GM12878 (cell line): ENCODE measurements around the gene TRPC6. TPM values are rescaled to one million over a fixed set of nuclear protein-coding genes. Genes with fewer than 3 reads are reported as not detected.

Source experiments
- ATAC-seq: fragments of 200-7000 bp; cut with Tn5 transposase; 3 replicates; pipeline ENCODE4 v1.9.1; 2020; ENCODE audit warnings: mild to moderate bottlenecking, moderate library complexity
- Bru-seq: library from RNA; stranded (reverse); fragments of 400-500 nt; gene quantifications from one replicate; lab custom pipeline; 2021; lab: Mats Ljungman, UMichigan
- BruChase-seq, 2 experiments: library from RNA; stranded (reverse); fragments of 400-500 nt; gene quantifications; one replicate each; lab custom pipeline; 2021; lab: Mats Ljungman, UMichigan
- BruUV-seq: library from RNA; stranded (reverse); fragments of 400-500 nt; replicated peaks from 2 replicates; lab custom pipeline; 2021; lab: Mats Ljungman, UMichigan
- CTCF ChIA-PET: fragments of 300-600 bp; sonication (Branson Sonifier 250); formaldehyde crosslinking; extraction: SDS; loops from one replicate; lab custom pipeline; 2021; ENCODE audit warnings: inconsistent platforms; lab: Yijun Ruan, JAX
- POLR2A ChIA-PET: fragments of 350-600 bp; formaldehyde crosslinking; extraction: SDS; loops from one replicate; lab custom pipeline; 2021; ENCODE audit warnings: inconsistent platforms; lab: Charles Lee
- RAD21 ChIA-PET: fragments of 300-600 bp; sonication (Branson Sonifier 250); formaldehyde crosslinking; loops from one replicate; lab custom pipeline; 2023; ENCODE audit warnings: antibody characterized with exemption; ENCODE audit not compliant: unreplicated experiment; lab: Charles Lee
- SMC1A ChIA-PET: fragments of 300-600 bp; sonication (Branson Sonifier 250); formaldehyde crosslinking; loops from one replicate; lab custom pipeline; 2023; ENCODE audit not compliant: unreplicated experiment, uncharacterized antibody; lab: Charles Lee
- DNase-seq: peaks from one replicate; pipeline ENCODE4 v3.0.0-alpha.2; 2011; ENCODE audit warnings: low read depth, low spot score
- FAIRE-seq: peaks from 3 replicates; lab custom pipeline; 2011; peaks lifted over from hg19 to GRCh38; lab: Jason Lieb, UNC
- H2AFZ ChIP-seq: 2 replicates; pipeline ENCODE4 v1.6.0; 2011; ENCODE audit warnings: low read depth, low read length, control low read depth; ENCODE audit not compliant: control insufficient read depth
- H3K27ac ChIP-seq: 2 replicates; pipeline ENCODE4 v1.5.1; 2011; ENCODE audit warnings: control low read depth; ENCODE audit not compliant: control insufficient read depth, insufficient read depth
- H3K27me3 ChIP-seq, 2 experiments: replicated peaks in 1 of 2; 2 replicates each; pipeline versions ENCODE4 v1.6.0 to v1.6.1; 2011; ENCODE audit warnings: low read length in 1 of 2; ENCODE audit not compliant: control insufficient read depth in 2 of 2, insufficient read depth in 2 of 2
- H3K36me3 ChIP-seq, 2 experiments: 2 replicates each; pipeline ENCODE4 v1.5.1; 2011; ENCODE audit warnings: low read length in 1 of 2; ENCODE audit not compliant: control insufficient read depth in 2 of 2, insufficient read depth in 2 of 2
- H3K4me1 ChIP-seq: 2 replicates; pipeline ENCODE4 v1.6.1; 2011; ENCODE audit warnings: mild to moderate bottlenecking, low read length, moderate library complexity, mixed read lengths; ENCODE audit not compliant: control insufficient read depth, insufficient read depth
- H3K4me2 ChIP-seq: 2 replicates; pipeline ENCODE4 v1.6.0; 2011; ENCODE audit warnings: control low read depth; ENCODE audit not compliant: control insufficient read depth, insufficient read depth
- H3K4me3 ChIP-seq: fragments of 200-600 bp; sonication (generic); 2 replicates; pipeline ENCODE4 v1.5.1; 2016
- H3K79me2 ChIP-seq: 2 replicates; pipeline ENCODE4 v1.6.0; 2011; ENCODE audit warnings: low read length; ENCODE audit not compliant: control insufficient read depth, insufficient read depth
- H3K9ac ChIP-seq: 2 replicates; pipeline ENCODE4 v1.8.0; 2011; ENCODE audit warnings: low read length, control low read depth, mixed read lengths; ENCODE audit not compliant: control insufficient read depth, insufficient read depth
- H3K9me3 ChIP-seq: replicated peaks from 3 replicates; pipeline ENCODE4 v1.5.1; 2011; ENCODE audit warnings: mild to moderate bottlenecking, low read length; ENCODE audit not compliant: control insufficient read depth, insufficient read depth
- H4K20me1 ChIP-seq: 2 replicates; pipeline ENCODE4 v1.6.0; 2011; ENCODE audit not compliant: control insufficient read depth, insufficient read depth
- E2F4 ChIP-seq: IDR thresholded peaks from 2 replicates; pipeline ENCODE4 v1.6.1; 2012; ENCODE audit warnings: low read depth, low read length, improper control_type of control experiment
- E2F8 ChIP-seq: fragments of 450-650 bp; IDR thresholded peaks from 2 replicates; pipeline ENCODE4 v1.6.1; 2018; ENCODE audit warnings: mild to moderate bottlenecking, low read depth, moderate library complexity; ENCODE audit not compliant: partially characterized antibody
- JUNB ChIP-seq: IDR thresholded peaks from 2 replicates; pipeline ENCODE4 v1.6.1; 2016; ENCODE audit warnings: antibody characterized with exemption, mild to moderate bottlenecking
- POU2F2 ChIP-seq: IDR thresholded peaks from 3 replicates; pipeline ENCODE4 v1.6.1; 2011; ENCODE audit warnings: low read depth, mild to moderate bottlenecking, low read length, borderline replicate concordance
- RFX5 ChIP-seq: IDR thresholded peaks from 2 replicates; pipeline ENCODE4 v1.6.1; 2011; ENCODE audit warnings: low read depth, low read length, improper control_type of control experiment
- WGBS: methylation state at CpG from one replicate; pipeline ENCODE4 v1.1.6; 2016; ENCODE audit warnings: low lambda C conversion rate; ENCODE audit not compliant: insufficient replicate concordance, insufficient coverage; ENCODE audit errors: missing lambda C conversion rate; 5-methylcytosine and 5-hydroxymethylcytosine counted together
- in situ Hi-C: fragments of 300-500 bp; cut with MboI; formaldehyde crosslinking; loops from 9 replicates; pipeline ENCODE4 v1.14.3; 2018; ENCODE audit warnings: mixed read lengths
- intact Hi-C: fragments of 100-400 bp; cut with micrococcal nuclease; formaldehyde crosslinking; loops from one replicate; pipeline ENCODE4 v1.14.2; 2022; ENCODE audit not compliant: unreplicated experiment
- long read RNA-seq, 2 experiments: library from polyadenylated mRNA; unstranded; transcript quantifications; one replicate each; pipeline ENCODE4 v2.0.0, GENCODE V29; 2019 to 2020
- polyA minus RNA-seq, 3 experiments: library from RNA; depleted of rRNA, polyadenylated mRNA; stranded (reverse); fragments of >200 nt; gene quantifications; 2 replicates each; pipeline ENCODE4 v1.2.3, GENCODE V29; 2011
- polyA plus RNA-seq, 11 experiments: library from polyadenylated mRNA; depleted of rRNA in 4 of 11; unstranded in 6 of 11; stranded (reverse) in 5 of 11; fragments of >200 nt; fragmentation: Nextera tagmentation in 4 of 11; fragmentation: Illumina TruSeq in 1 of 11; extraction: Ambion mirVana in 4 of 11; extraction: Trizol in 1 of 11; gene quantifications; 1 replicate in 1 of 11; 2 replicates in 10 of 11; pipeline versions ENCODE4 v1.2.1 to v1.2.3, GENCODE V29; 2011 to 2016; ENCODE audit warnings: inconsistent platforms in 2 of 11, missing spikeins in 2 of 11, low read depth in 1 of 11
- total RNA-seq, 4 experiments: library from RNA; depleted of rRNA in 3 of 4; stranded (reverse); fragments of >200 nt in 3 of 4; fragmentation: Illumina TruSeq in 1 of 4; extraction: Trizol in 1 of 4; gene quantifications; 2 replicates each; pipeline versions ENCODE4 v1.2.1 to v1.2.3, GENCODE V29; 2013 to 2021

The TRPC6 gene
- not detected in 2 replicates for total RNA-seq (2013; cell fraction: nucleolus; rRNA removed)
- total RNA-seq (2014; rRNA removed) (not detected in 2 replicates), total RNA-seq (2014; rRNA removed; fragmentation: Illumina TruSeq; extraction: Trizol) (not detected in 2 replicates), total RNA-seq (2021) (not detected in 2 replicates), polyA plus RNA-seq (2011; rRNA removed) (not detected in 2 replicates), polyA plus RNA-seq (2014; fragmentation: Illumina TruSeq; extraction: Trizol) (not detected in 2 replicates), polyA plus RNA-seq (2014; fragmentation: Nextera tagmentation; extraction: Ambion mirVana) (not detected), polyA plus RNA-seq (2014; rRNA removed) (not detected in 2 replicates), polyA plus RNA-seq (2016; fragmentation: Nextera tagmentation; extraction: Ambion mirVana) (not detected), polyA minus RNA-seq (2011; rRNA and poly(A)+ RNA removed) (not detected in 2 replicates), Bru-seq, nascent RNA (not detected), BruChase-seq, experiment 1, labeled RNA remaining after a 6-hour chase (not detected), BruChase-seq, experiment 2, labeled RNA remaining after a 2-hour chase (not detected)
- polyA plus RNA-seq (2011; ENCODE audit: low read depth) = not detected
- not detected in 2 replicates for polyA plus RNA-seq (2011; cell fraction: cytosol; rRNA removed)
- polyA plus RNA-seq (2011; cell fraction: nucleus; rRNA removed) = not detected in 2 replicates
- not detected in 2 replicates for polyA plus RNA-seq (2012)
- polyA minus RNA-seq (2011; cell fraction: cytosol; rRNA and poly(A)+ RNA removed) = not detected in 2 replicates
- polyA minus RNA-seq (2011; cell fraction: nucleus; rRNA and poly(A)+ RNA removed) = not detected in 2 replicates
- long read RNA-seq, experiment 1 = 0 reads
- long read RNA-seq, experiment 2, partial matches to known transcripts = 0 of 2 reads
- long read RNA-seq, experiment 2, other reads (novel, unspliced or antisense) = 2 of 2 reads

- FAIRE-seq = no peak
- BruUV-seq = no TSS peak
- intact Hi-C loops = no loop called here
- no peaks in the 10 kb centered on the region for H3K4me1 ChIP-seq
- TF ChIP-seq E2F4 = no peak
- no peak for TF ChIP-seq JUNB
- TF ChIP-seq POU2F2 = no peak
- no peak for TF ChIP-seq RFX5
- no peak for TF ChIP-seq E2F8
- no peak for DNase-seq
- no peak within 1 kb of the TSS for H3K9ac ChIP-seq
- ChIA-PET SMC1A (no interaction called here), POLR2A (no interaction called here), RAD21 (no interaction called here), CTCF (no interaction called here)
- no peak within 1 kb of the TSS for H2AFZ ChIP-seq
- no peak within 1 kb of the TSS for H3K27ac ChIP-seq
- in situ Hi-C loops = no loop called here
- WGBS = 41% methylated on average over 50 of the region's 74 CpGs
- H3K9me3 ChIP-seq = no peaks in the 10 kb centered on the region
- ATAC-seq = no peak
- no peaks in the 10 kb centered on the region for H3K79me2 ChIP-seq
- no peak within 1 kb of the TSS for H3K4me3 ChIP-seq
- no peaks in the 10 kb centered on the region for H3K36me3 ChIP-seq
- H3K27me3 ChIP-seq = peaks cover 0 to 3% of the 10 kb centered on the region in 2 experiments; a peak in 1 of 4 replicates
- H3K4me2 ChIP-seq = no peak within 1 kb of the TSS
- no peaks in the 10 kb centered on the region for H4K20me1 ChIP-seq
Measured at GRCh38 chr11:101583251-101584128, at the start of gene TRPC6. Gene TRPC6, minus strand, starts transcription at chr11:101584007. Its CDS starts 504 bp downstream, at chr11:101583503.
